ENCODE results near the gene POLR2L. TPM values are rescaled to one million over a fixed set of nuclear protein-coding genes. Genes with fewer than 3 reads are reported as not detected.
A peak's percentile ranks its signal among the peaks of the same experiment; 100 is the strongest.

The POLR2L gene
- polyA plus RNA-seq, 1 of the 3 experiments (the other 2 are of a cell fraction): 540 TPM

- peaks cover 0 to 24% of the 10 kb centered on the region in 2 experiments for H3K36me3 ChIP-seq (replicated peaks in 1 of 2; ENCODE audit: control insufficient read depth in 1 of 2, insufficient read depth in 2 of 2, low read length in 1 of 2)
- no peak overlapping the region for H2AFZ ChIP-seq (ENCODE audit: low read depth)
- no peak for DNase-seq
- H3K4me1 ChIP-seq (ENCODE audit: control insufficient read depth in 1 of 2, insufficient read depth in 2 of 2, low read depth in 1 of 2, low read length in 1 of 2): peaks cover 10 to 42% of the 10 kb centered on the region in 2 experiments; a peak in 2 of 4 replicates
- H3K27ac ChIP-seq (ENCODE audit: low read depth in 2 of 2, low read length in 1 of 2): peak overlapping the region in 1 of 2 experiments; percentile 16; a peak in 1 of 4 replicates
- ChIA-PET POLR2A (no interaction called here), CTCF (interaction anchor here (1.6 to 4.0 kb wide), 2 partner anchors 16 to 89 kb away, joined by 4 to 24 read pairs; no protein-coding TSS in a partner anchor)
- TF ChIP-seq NFIC (IDR thresholded peaks at IDR 0.05; ENCODE audit: borderline replicate concordance) (no peak), RXRA (IDR thresholded peaks at IDR 0.05; ENCODE audit: borderline replicate concordance, low read depth) (no peak), CHD2 (IDR thresholded peaks at IDR 0.05; ENCODE audit: low read length, partially characterized antibody) (no peak), REST (IDR thresholded peaks at IDR 0.05; ENCODE audit: low read depth, low read length) (no peak), MXI1 (IDR thresholded peaks at IDR 0.05; ENCODE audit: low read depth, low read length) (no peak), FOXM1 (IDR thresholded peaks at IDR 0.05; ENCODE audit: low read depth) (no peak), TAF1 (IDR thresholded peaks at IDR 0.05; ENCODE audit: borderline replicate concordance, low read depth, low read length) (no peak), SIN3A (IDR thresholded peaks at IDR 0.05; ENCODE audit: borderline replicate concordance, low read depth, low read length) (no peak; the same call in 1 of the 2 replicates), USF2 (IDR thresholded peaks at IDR 0.05; ENCODE audit: borderline replicate concordance, low read depth, low read length) (no peak), EP300 (IDR thresholded peaks at IDR 0.05; ENCODE audit: borderline replicate concordance in 1 of 2, low read depth in 1 of 2, low read length in 1 of 2) (no peak), JUND (IDR thresholded peaks at IDR 0.05) (no peak)
- 93% methylated on average over 18 of the region's 24 CpGs for WGBS (ENCODE audit: low lambda C conversion rate)
- no peaks in the 10 kb centered on the region for H3K9me3 ChIP-seq
- H4K20me1 ChIP-seq (ENCODE audit: insufficient read depth): peaks cover 30% of the 10 kb centered on the region
- H3K9me2 ChIP-seq: no peaks in the 10 kb centered on the region
- peaks cover 7% of the 10 kb centered on the region; the same call in 1 of the 2 replicates for H3K79me2 ChIP-seq (ENCODE audit: insufficient read depth)
- no peaks in the 10 kb centered on the region for H3K27me3 ChIP-seq (ENCODE audit: insufficient read depth)
- H3K9ac ChIP-seq: no peak overlapping the region
- H3K4me3 ChIP-seq (ENCODE audit: low read depth in 2 of 2, low read length in 1 of 2): no peak overlapping the region
- H3F3A ChIP-seq (replicated peaks; ENCODE audit: insufficient read depth): peaks cover 3% of the 10 kb centered on the region
- H3K4me2 ChIP-seq: no peak overlapping the region
Observed at GRCh38 chr11:863023-863909, 20.9 kb upstream of the POLR2L start.

Measured in SK-N-SH (cell line).